Measurements from ENCODE around the gene CHAC2.
A peak's percentile ranks its signal among the peaks of the same experiment; 100 is the strongest.
"Not testable (repeated sequence)": the region's sequence is repeated elsewhere in the genome, so short reads cannot be mapped to it uniquely, and the experiment has no call there.

Gene CHAC2

GRCh38 chr2:53778536-53779162 is 11.0 kb downstream of the CHAC2 start:
- peak; percentile 39 for DNase-seq

GRCh38 chr2:53780056-53780455 is 12.5 kb downstream of the CHAC2 start:
- DNase-seq, result no peak

DNA sequence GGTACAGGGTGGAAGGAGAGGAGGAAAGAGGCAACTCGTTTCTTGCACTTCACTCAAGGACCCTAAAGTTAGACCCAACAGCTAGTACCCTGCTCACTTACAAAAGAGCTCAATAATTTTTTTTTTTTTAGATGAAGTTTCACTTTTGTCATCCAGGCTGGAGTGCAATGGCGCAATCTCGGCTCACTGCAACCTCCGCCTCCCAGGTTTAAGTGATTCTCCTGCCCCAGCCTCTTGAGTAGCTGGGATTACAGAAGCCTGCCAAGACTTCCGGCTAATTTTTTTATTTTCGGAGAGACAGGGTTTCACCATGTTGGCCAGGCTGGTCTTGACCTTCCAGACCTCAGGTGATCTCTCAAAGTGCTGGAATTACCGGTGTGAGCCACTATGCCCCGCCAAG is 15.1 kb downstream of the CHAC2 start:
- DNase-seq, result no peak

GRCh38 chr2:53784436-53784835 is 16.8 kb downstream of the CHAC2 start:
- no peak for DNase-seq

DNA sequence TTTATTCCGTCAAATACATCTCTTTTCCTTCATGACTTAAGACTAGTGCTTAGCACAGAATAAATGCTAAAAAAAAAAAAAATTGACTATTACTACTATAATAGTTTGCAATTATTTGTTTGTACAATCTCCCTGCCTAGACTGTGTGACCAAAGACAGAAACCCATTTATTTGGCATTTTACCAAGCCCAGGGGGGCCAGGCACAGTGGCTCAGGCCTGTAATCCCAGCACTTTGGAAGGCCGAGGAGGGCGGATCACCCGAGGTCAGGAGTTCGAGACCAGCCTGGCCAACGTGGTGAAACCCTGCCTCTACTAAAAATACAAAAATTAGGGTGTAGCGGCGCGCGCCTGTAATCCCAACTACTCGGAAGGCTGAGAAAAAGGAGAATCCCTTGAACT is 17.8 kb downstream of the CHAC2 start:
- DNase-seq, result no peak

DNA sequence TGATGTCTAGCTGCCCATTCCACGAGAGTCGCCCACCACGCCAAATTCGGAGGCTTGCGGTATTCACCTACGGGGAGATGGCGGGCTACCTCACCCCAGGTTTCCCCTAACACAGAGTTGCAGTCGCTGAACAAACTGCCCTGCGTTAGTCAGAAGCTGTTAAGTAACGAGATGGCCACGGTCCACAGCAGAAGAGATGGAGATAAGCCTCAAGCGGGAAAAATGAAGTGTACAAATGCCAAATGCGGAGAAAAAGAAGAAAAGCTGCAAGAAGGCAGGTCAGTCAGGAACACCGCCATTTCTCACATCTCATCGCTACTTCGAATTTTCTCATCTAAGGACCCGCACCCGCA is 18.7 kb downstream of the CHAC2 start:
- no peak for DNase-seq

GRCh38 chr2:53786705-53787613 is 19.4 kb downstream of the CHAC2 start, which contains the start of the genes ASB3 and ERLEC1:
Gene ASB3 (minus strand): TSS chr2:53786953. CDS start chr2:53765572, 21,381 bp downstream.
Gene ERLEC1 (plus strand): TSS chr2:53787044. CDS start chr2:53787211, 167 bp downstream.
- peak; percentile 73 for DNase-seq

DNA sequence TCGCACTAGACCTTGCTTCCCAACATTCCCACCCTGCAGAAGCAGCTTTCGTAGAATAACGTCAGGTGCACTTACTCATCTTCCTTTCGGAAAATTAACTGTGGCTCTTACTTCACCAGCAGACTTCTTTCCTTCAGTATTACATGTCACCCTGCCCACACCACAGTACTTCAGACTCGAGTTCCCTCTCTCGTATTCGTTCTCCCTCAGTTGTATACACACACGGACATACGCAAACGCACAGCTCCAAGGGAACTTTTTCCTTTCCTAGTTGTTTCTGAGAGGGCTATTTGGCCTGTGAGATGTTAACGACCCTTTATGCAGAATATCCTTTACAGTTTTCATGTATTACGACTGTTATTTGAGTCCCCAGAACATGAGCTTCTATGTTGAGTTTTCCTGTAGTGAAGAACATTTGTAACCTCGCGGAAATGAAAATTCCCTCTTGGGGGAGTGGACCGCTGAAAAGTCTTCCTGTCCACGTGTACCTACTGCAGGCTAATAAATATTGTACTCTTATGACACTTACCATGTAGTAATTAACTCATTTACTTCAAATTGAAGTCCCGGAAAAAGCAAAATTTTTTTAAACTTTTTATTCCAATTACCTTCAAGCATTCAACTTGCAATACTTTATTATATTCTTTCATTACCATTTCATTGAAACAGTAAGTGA is 20.1 kb downstream of the CHAC2 start:
- DNase-seq, result peak; percentile 25

GRCh38 chr2:53793261-53793660 is 25.7 kb downstream of the CHAC2 start:
- DNase-seq, result no peak

- DNase-seq, result no peak
Observed at GRCh38 chr2:53793821-53794220, 26.2 kb downstream of the CHAC2 start.

GRCh38 chr2:53801547-53801946 is 33.9 kb downstream of the CHAC2 start:
- DNase-seq, result no peak

GRCh38 chr2:53802617-53803151 is 35.1 kb downstream of the CHAC2 start:
- no peak for DNase-seq

GRCh38 chr2:53811601-53812000 is 44.0 kb downstream of the CHAC2 start:
- DNase-seq, result no peak

- DNase-seq, result no peak
Observed at GRCh38 chr2:53813151-53813550, 45.5 kb downstream of the CHAC2 start.

- no peak for DNase-seq
Observed at GRCh38 chr2:53818854-53819435, 51.3 kb downstream of the CHAC2 start.

GRCh38 chr2:53819634-53820033 is 52.0 kb downstream of the CHAC2 start:
- DNase-seq, result no peak

GRCh38 chr2:53820048-53820447 is 52.4 kb downstream of the CHAC2 start:
- no peak for DNase-seq

DNA sequence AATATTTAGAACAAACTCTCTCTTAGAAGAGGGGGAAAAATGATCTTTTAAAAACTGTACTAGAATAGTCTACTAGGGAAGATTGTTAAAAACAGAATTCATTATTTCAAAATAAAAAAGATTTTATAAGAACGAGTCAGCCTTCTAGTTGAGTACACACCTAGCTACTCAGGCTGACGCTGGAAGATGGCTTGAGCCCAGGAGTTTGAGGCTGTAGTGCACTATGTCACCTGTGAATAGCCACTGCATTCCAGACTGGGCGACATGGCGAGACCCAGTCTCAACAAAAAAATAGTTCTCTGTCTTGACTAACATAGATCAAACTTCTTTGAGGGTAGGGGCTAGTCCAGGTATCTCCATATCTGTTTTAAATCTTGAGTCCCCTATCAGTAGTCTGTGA is 53.1 kb downstream of the CHAC2 start:
- DNase-seq, result no peak

- no peak for DNase-seq
Observed at GRCh38 chr2:53821810-53822209, 54.2 kb downstream of the CHAC2 start.

DNA sequence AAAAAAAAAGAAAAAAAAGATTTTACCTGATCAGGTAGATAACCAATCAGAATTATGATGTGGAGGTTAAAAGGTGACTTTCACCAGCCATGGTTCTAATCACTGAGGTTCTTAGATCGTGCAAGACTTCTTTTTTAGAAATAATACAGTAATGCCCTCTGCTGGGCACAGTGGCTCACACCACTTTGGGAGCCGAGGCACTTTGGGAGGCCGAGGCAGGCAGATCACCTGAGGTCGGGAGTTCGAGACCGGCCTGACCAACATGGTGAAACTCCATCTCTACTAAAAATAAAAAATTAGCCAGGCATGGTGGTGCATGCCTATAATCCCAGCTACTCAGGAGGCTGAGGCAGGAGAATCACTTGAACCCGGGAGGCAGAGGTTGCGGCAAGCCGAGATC is 56.0 kb downstream of the CHAC2 start:
- not testable (repeated sequence) for DNase-seq

Data from GF-D8 (cell line).